Ovary (tissue), 3 donors: Measurements from ENCODE around the gene MAP7.

Source experiments
- EP300 ChIP-seq: sonication (generic); formaldehyde crosslinking; IDR thresholded peaks from one replicate; pipeline ENCODE4 v1.6.1; 2017; ENCODE audit warnings: antibody characterized with exemption
- POLR2A ChIP-seq: fragments of 450-650 bp; IDR thresholded peaks from one replicate; pipeline ENCODE4 v1.6.1; 2017; ENCODE audit warnings: antibody characterized with exemption, mild to moderate bottlenecking, moderate library complexity
- TF ChIP-seq, protein P1 (sequence below), 3 donors: fragments of 450-650 bp in 2 of 3; fragments of 200-600 bp in 1 of 3; IDR thresholded peaks; one replicate each; pipeline versions ENCODE4 v1.5.1 to v1.8.0; 2016 to 2022; ENCODE audit warnings: antibody characterized with exemption in 3 of 3, mild to moderate bottlenecking in 1 of 3
- donor health status: DM: no; HTN: no; CAD: no.

DNA sequence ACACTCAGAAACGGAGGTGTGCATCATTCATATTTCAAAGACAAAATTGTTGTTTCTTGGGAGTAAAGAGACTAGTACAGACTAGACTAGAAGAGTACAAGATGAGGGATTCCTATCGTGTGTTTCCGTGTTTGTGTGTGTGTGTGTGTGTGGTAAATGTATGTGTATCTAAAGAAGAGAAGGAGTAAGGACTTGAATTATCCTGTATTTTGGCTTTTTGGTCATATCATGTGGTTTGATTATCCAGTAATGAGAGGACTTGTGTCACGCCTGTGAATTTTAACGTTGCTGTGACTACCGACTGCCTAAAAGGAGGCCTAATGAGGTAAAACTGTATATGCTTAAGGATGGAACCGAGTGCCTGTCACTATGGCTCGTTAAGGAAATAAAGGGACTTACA is 44.4 kb upstream of the MAP7 start:
- TF ChIP-seq, protein P1, sequence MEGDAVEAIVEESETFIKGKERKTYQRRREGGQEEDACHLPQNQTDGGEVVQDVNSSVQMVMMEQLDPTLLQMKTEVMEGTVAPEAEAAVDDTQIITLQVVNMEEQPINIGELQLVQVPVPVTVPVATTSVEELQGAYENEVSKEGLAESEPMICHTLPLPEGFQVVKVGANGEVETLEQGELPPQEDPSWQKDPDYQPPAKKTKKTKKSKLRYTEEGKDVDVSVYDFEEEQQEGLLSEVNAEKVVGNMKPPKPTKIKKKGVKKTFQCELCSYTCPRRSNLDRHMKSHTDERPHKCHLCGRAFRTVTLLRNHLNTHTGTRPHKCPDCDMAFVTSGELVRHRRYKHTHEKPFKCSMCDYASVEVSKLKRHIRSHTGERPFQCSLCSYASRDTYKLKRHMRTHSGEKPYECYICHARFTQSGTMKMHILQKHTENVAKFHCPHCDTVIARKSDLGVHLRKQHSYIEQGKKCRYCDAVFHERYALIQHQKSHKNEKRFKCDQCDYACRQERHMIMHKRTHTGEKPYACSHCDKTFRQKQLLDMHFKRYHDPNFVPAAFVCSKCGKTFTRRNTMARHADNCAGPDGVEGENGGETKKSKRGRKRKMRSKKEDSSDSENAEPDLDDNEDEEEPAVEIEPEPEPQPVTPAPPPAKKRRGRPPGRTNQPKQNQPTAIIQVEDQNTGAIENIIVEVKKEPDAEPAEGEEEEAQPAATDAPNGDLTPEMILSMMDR (IDR thresholded peaks at IDR 0.05), result no peak
- TF ChIP-seq POLR2A (no peak), EP300 (no peak)
